NCI-H1105 treated with DMSO at 0.1 percent for 48 hours (cell line): ENCODE results near the gene GPC5.

ENCODE experiments used
- DNase-seq: peaks from one replicate; lab custom pipeline; 2025; lab: John Stamatoyannopoulos, UW

The GPC5 gene

DNA sequence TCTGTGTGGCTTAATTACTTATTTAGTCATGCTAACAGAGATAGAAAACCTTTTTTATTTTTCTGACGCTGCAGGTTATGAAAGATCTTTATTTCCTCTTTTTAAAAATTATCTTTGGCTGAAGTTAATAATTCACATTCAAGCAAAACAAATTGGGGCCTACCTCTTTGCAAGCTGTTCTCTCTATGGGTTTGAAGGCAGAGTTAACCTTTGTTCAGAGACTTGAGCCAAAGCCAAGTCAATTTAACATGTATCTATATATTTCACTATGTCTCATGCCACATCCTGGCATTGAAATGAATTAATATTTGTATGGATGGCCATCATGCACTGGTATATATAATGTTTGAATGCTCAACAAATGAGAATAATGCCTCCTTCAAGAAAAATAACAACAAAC lies 1150.9 kb downstream of the GPC5 start:
- no peak for DNase-seq

GRCh38 chr13:92553470-92554114 lies 1155.2 kb downstream of the GPC5 start:
- DNase-seq = no peak

GRCh38 chr13:92560883-92561282 lies 1162.5 kb downstream of the GPC5 start:
- DNase-seq = no peak

- no peak for DNase-seq
Observed at GRCh38 chr13:92564942-92565341, 1166.5 kb downstream of the GPC5 start.

DNA sequence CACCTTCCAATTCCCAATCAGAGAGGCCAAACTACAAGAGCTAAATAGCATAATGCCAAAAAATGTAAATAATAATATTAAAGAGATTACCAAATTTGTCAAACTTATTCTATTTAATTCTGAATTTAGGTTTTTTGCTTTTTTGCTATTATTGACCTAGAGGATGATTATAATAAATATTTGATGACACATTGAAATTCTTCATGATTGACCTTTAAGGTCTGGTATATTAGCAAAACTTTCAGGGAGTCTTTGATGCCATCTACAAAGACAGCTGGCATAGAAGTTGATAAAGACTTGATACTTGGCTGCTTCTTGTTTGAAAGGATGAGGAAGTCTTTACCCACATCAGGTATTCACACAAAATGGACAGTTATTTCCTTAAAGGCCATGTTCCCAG lies 1168.3 kb downstream of the GPC5 start:
- no peak for DNase-seq

DNA sequence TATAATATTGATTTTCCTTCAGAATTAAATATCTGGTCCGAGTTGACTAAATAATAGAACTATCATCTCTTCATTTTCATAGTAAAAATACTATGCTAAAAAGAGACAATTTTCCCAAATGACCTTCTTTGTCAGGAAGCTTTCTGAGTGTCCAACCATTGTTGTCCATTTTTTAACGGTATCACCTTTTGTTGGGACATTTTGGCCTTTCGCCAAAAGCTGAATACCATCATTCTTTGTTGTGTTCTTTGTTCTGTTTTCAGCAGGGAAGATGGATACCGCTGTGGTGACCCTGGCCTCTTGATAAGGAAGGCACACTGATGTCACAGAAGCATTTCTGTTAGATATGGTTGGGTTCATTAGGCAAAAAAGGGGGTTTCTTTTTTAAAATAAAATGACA lies 1173.8 kb downstream of the GPC5 start:
- DNase-seq = no peak

- no peak for DNase-seq
Observed at GRCh38 chr13:92573467-92574057, 1175.1 kb downstream of the GPC5 start.

GRCh38 chr13:92574499-92574898 lies 1176.1 kb downstream of the GPC5 start:
- DNase-seq = no peak

DNA sequence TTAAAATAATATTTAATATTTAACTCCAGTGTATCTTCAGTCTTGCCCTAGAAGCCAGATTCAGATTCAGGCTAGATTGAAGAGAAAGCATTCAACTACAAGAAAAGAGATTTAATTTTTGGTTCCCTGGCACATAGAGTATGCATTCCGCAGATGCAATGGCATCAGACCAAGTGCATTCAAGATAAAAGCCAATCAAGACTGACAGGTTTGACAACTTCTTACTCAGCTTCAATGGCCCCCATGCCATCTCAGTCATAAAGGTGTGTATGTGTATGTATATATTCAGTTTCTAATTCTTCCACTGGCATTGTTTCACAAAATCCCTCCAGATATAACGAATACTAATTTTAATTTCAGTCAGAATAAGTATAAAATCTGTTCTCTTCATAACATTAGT lies 1177.4 kb downstream of the GPC5 start:
- no peak for DNase-seq

- DNase-seq = no peak
Observed at GRCh38 chr13:92578358-92578757, 1179.9 kb downstream of the GPC5 start.

GRCh38 chr13:92589955-92590354 lies 1191.5 kb downstream of the GPC5 start:
- no peak for DNase-seq

- no peak for DNase-seq
Observed at GRCh38 chr13:92590503-92590908, 1192.1 kb downstream of the GPC5 start.

DNA sequence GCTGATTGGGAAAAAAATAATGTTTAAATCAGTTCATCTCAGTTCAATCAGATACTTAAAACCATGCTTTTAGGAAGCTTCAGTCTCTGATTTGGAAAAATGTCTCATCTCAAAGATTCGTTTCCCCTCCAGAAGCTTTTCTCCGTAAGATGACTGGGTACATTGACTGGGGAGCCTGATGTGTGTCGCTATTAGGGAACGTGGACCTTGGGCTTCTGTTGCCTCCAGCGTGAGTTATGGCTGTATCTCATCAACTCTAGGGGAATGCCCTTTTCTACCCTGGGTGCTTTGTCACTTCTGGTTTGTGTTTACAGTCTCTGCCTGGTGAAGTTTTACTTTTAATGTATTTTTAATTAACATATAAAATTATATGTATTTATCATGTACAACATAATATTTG lies 1192.7 kb downstream of the GPC5 start:
- DNase-seq = no peak

DNA sequence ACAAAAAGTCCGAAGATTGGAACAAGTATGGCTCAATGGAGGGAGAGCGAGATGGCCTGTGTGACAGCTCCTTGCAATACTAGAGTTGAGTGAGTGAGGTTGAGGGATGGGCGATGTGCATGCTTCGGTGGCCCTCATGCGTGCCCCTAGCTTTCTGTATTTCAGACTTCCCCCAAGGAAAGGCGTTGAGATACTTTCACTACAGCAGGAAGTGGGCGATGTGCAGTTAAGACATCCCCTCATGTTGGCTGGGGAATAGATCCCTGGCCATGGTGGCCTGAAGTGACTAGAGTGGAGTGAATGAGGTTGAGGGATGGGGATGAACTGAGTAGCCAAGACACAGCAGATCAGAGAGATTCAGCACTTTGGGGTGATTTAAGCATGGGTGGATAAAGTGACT lies 1194.3 kb downstream of the GPC5 start:
- no peak for DNase-seq

DNA sequence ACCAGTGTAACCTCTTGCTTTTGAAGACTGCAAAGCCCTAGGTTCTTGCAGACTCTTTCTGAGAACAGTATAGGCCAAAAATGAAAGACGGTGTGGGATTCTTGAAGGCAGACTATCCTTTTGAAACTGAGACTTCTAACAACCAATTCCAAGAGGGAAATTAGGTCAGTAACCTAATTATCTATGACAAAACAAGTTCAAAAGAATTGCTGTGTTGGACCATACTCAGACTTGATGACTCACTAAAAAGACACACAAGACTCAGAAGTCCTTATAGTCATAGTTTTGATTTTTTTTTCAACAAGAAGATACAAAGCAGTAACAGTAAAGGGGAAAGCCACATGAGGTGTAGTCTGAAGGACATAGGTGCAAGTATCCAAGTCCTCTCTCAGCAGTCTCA lies 1204.1 kb downstream of the GPC5 start:
- DNase-seq = no peak

DNA sequence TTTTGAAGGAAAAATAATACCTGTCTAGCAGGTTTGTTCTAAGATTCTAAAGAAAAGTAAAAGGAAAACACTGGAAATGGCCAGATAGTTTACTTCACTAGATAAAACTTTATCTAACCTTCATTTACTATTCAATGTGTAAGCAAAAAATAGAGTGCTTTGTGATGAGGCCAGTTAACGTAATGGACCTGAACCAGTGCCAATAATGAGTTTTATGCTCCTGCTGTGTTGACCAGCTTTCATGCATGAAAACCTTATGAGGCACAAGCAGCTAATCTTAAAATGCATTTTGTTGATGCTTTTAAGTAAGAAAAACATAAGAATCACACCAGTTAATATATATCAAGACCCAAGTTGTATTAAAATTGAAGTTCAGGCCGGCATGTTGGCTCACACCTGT lies 1211.0 kb downstream of the GPC5 start:
- DNase-seq = no peak

DNA sequence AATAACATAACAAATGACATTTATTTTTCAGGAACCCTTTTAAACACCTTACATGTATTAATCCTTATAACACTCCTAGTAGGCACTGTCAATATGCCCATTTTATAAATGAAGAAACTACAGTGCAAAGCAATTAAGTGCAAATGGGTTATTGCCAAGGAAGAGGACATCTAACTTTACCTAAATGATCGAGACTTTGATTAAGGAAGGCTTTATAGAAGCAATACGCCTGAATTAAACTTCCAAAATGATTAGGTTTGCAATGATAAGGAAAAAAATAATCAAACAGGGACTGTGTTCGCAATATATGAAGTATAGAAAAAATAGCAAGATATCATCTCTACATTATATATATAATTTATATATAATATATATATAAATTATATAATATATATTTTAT lies 1214.5 kb downstream of the GPC5 start:
- DNase-seq = no peak

DNA sequence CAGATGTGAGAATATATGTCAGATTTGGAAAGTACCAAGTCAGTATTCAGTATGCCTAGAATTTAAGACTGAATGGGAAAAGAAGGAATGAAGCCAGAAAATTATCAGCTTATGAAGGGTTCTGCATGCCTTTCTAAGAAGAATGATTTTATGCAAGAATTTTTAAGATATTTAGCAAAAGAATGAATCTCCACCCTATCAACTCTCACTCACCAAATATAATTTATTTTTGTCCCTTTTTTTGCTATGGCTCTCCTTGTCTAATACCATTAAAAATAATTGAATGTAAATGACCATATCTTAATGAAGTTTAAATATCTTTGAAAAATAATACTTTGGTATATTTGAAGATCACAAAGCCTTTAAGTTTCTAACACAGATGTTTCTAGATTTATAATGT lies 1215.5 kb downstream of the GPC5 start:
- no peak for DNase-seq

DNA sequence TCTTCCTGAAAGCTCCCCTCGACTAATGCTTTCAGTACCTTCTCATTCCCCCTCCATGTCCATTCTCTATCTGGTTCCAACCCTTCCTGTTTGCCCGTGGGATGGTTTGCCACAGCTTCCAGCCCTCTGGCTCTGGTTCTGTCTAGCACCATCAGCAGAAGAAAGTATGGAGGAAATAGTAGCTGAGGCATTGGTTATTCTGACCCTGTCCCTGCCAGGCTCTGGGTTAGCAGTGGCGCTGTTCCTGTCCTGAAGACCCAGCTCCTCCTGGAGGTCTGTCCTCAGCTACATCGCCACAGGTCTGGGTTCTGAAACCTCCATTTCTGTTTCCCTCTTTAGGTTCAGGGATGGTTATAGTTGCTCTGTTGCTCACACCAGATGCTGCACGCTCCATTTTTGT lies 1223.6 kb downstream of the GPC5 start:
- DNase-seq = no peak

DNA sequence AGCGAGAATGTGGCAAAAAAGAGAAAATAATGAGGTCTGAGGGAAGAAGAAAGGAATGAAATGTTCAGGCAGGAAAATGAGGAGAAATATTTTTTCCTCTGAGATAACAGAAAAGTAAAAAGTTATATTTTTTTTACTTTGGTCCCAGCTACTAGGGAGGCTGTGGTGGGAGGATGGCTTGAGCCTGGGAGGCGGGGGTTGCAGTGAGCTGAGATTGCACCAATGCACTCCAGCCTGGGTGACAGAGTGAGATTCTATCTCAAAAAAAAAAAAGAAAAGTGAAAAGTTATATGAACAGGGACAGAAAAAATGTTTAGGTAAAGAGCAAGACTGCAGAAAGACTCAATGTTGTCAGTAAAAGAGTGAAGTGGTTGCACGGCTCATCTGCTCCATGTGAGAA lies 1224.5 kb downstream of the GPC5 start:
- no peak for DNase-seq

DNA sequence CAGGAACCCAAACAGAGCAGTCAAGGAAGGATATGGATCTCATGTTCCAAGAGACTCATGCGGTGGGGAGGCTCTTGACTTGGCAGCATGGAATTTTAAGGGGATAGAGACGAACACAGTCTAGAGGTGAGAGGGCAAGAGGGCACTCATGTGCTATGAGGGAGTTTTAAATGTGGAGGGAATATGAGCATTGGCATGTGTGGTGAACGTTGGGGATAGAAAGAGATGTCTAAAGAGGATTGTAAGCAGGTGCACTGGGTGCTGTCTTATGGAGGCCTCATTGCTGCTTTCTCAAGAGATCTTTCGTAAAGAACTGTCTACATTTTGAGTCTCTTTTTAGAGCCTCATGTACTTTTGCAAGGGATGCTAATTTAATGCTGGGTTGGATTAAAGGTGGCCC lies 1227.9 kb downstream of the GPC5 start:
- DNase-seq = no peak

- DNase-seq = no peak
Observed at GRCh38 chr13:92640936-92641335, 1242.5 kb downstream of the GPC5 start.

DNA sequence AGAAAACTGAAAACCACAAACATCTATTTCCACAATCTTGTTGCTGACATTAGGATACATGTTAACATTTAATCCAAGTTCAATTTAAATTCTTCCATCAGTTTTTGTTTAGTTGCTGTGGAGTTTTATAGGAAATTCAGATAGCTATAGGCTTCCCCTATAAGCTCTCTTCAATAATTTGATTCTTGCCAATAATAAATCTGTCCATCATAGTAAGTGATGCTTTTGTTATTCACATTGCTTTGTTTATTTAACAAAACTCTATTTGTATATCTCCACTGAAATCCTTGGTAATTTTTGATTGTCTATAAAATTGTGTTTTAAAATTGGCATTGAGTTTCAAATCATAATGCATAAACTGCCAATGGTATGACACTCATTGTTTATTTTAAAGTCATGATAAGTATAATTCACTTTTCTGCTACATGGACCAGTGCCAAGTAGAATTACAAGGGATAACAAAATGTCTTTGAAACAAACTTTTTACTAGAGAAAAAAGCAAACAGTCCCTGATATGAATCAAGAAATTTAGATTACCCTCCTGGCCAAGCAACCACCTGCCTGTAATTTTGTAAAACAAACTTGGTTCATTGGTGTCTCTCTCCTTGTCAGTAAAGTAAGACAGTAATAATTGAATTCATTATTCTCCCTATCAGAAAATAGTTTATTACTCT lies 1250.9 kb downstream of the GPC5 start:
- DNase-seq = peak; percentile 77

- DNase-seq = no peak
Observed at GRCh38 chr13:92656103-92656502, 1257.7 kb downstream of the GPC5 start.
